ENCODE data around the gene RFTN1. TPM values are rescaled to one million over a fixed set of nuclear protein-coding genes. Genes with fewer than 3 reads are reported as not detected.
"Not testable (repeated sequence)": the region's sequence is repeated elsewhere in the genome, so short reads cannot be mapped to it uniquely, and the experiment has no call there.

Gene RFTN1
- total and polyA plus RNA-seq, 2 donors from 2014 or later = 15.3 to 34.1 TPM

- no peaks in the 10 kb centered on the region for H3K27me3 ChIP-seq (ENCODE audit: control insufficient read depth, insufficient read depth, low read length)
- DNase-seq (no peak), FAIRE-seq (no peak)
- peaks cover 0 to 6% (median 0%) of the 10 kb centered on the region in 3 donors for H3K36me3 ChIP-seq (ENCODE audit: control insufficient read depth in 2 of 3, insufficient read depth in 3 of 3, low read length in 3 of 3)
- no peak overlapping the region for H3K4me3 ChIP-seq (ENCODE audit: low read length in 3 of 3)
- intact Hi-C loops (cut with DNase I) = no loop called here
- H3K27ac ChIP-seq (ENCODE audit: low read depth in 2 of 2, low read length in 2 of 2) = no peak overlapping the region
- no peak for TF ChIP-seq CTCF (IDR thresholded peaks at IDR 0.05; ENCODE audit: borderline replicate concordance, extremely low read depth, insufficient read depth)
- no peak overlapping the region for H3K9ac ChIP-seq (ENCODE audit: low read length in 3 of 3)
- H3K4me1 ChIP-seq (ENCODE audit: control insufficient read depth in 2 of 3, insufficient read depth in 2 of 3, low read depth in 1 of 3, low read length in 3 of 3) = peaks cover 0 to 7% (median 6%) of the 10 kb centered on the region in 3 donors
- H3K9me3 ChIP-seq (ENCODE audit: control insufficient read depth in 2 of 3, insufficient read depth in 1 of 3, low read length in 3 of 3) = no peaks in the 10 kb centered on the region
Measured at GRCh38 chr3:16490062-16490619, 23.4 kb downstream of the RFTN1 start.

- intact Hi-C loops (cut with DNase I); FAIRE-seq; H3K9ac ChIP-seq (ENCODE audit: low read length in 3 of 3); H3K9me3 ChIP-seq (ENCODE audit: control insufficient read depth in 2 of 3, insufficient read depth in 1 of 3, low read length in 3 of 3); H3K27ac ChIP-seq (ENCODE audit: low read depth in 2 of 2, low read length in 2 of 2); DNase-seq; H3K36me3 ChIP-seq (ENCODE audit: control insufficient read depth in 2 of 3, insufficient read depth in 3 of 3, low read length in 3 of 3); H3K27me3 ChIP-seq (ENCODE audit: control insufficient read depth, insufficient read depth, low read length); H3K4me3 ChIP-seq (ENCODE audit: low read length in 3 of 3): not testable (repeated sequence)
- H3K4me1 ChIP-seq (ENCODE audit: control insufficient read depth in 2 of 3, insufficient read depth in 2 of 3, low read depth in 1 of 3, low read length in 3 of 3) = peaks cover 0 to 11% (median 4%) of the 10 kb centered on the region in 3 donors
Measured at GRCh38 chr3:16489326-16490061, 24.0 kb downstream of the RFTN1 start.

GRCh38 chr3:16488637-16489036 lies 24.9 kb downstream of the RFTN1 start:
- Histone ChIP-seq H3K27me3 (ENCODE audit: control insufficient read depth, insufficient read depth, low read length) (no peaks in the 10 kb centered on the region), H3K9me3 (ENCODE audit: control insufficient read depth in 2 of 3, insufficient read depth in 1 of 3, low read length in 3 of 3) (no peaks in the 10 kb centered on the region), H3K4me3 (ENCODE audit: low read length in 3 of 3) (no peak overlapping the region), H3K4me1 (ENCODE audit: control insufficient read depth in 2 of 3, insufficient read depth in 2 of 3, low read depth in 1 of 3, low read length in 3 of 3) (peaks cover 0 to 11% (median 4%) of the 10 kb centered on the region in 3 donors), H3K9ac (ENCODE audit: low read length in 3 of 3) (no peak overlapping the region), H3K36me3 (ENCODE audit: control insufficient read depth in 2 of 3, insufficient read depth in 3 of 3, low read length in 3 of 3) (peaks cover 0 to 6% (median 0%) of the 10 kb centered on the region in 3 donors), H3K27ac (ENCODE audit: low read depth in 2 of 2, low read length in 2 of 2) (no peak overlapping the region)
- TF ChIP-seq CTCF (IDR thresholded peaks at IDR 0.05; ENCODE audit: borderline replicate concordance, extremely low read depth, insufficient read depth) = no peak
- no peak for DNase-seq
- intact Hi-C loops (cut with DNase I) = no loop called here
- FAIRE-seq = no peak

- intact Hi-C loops (cut with DNase I) = no loop called here
- no peak for DNase-seq
- Histone ChIP-seq H3K4me1 (ENCODE audit: control insufficient read depth in 2 of 3, insufficient read depth in 2 of 3, low read depth in 1 of 3, low read length in 3 of 3) (peaks cover 0 to 11% (median 8%) of the 10 kb centered on the region in 3 donors), H3K27ac (ENCODE audit: low read depth in 2 of 2, low read length in 2 of 2) (no peak overlapping the region), H3K9ac (ENCODE audit: low read length in 3 of 3) (no peak overlapping the region), H3K27me3 (ENCODE audit: control insufficient read depth, insufficient read depth, low read length) (no peaks in the 10 kb centered on the region), H3K4me3 (ENCODE audit: low read length in 3 of 3) (no peak overlapping the region), H3K36me3 (ENCODE audit: control insufficient read depth in 2 of 3, insufficient read depth in 3 of 3, low read length in 3 of 3) (peaks cover 0 to 6% (median 0%) of the 10 kb centered on the region in 3 donors), H3K9me3 (ENCODE audit: control insufficient read depth in 2 of 3, insufficient read depth in 1 of 3, low read length in 3 of 3) (no peaks in the 10 kb centered on the region)
- no peak for TF ChIP-seq CTCF (IDR thresholded peaks at IDR 0.05; ENCODE audit: borderline replicate concordance, extremely low read depth, insufficient read depth)
- no peak for FAIRE-seq
Measured at GRCh38 chr3:16487511-16488175, 25.9 kb downstream of the RFTN1 start.
